Measurements from ENCODE around the gene HORMAD1. TPM values are rescaled to one million over a fixed set of nuclear protein-coding genes. Genes with fewer than 3 reads are reported as not detected.

The HORMAD1 gene
- total RNA-seq, 2 donors from 2014 or later, result 16.5 TPM; not detected in 1

DNA sequence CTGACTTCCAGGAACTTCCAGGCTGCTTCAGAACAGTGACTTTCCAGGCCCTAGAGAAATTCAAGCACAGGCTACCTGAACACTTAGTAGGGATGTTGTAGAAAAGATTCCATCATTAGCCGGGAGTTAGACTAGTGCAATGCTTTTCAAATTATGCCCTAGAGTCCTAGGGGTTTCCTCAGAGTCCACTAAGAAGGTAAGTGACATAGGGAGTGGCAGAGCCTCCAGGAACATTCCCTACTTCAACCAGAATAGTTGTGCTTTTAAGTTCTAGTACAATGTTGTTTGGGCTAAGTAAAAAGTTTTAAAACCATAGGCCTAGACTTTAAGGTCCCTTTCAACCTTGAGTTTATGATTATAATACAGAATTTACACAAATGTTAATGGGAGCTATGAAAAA lies 14.6 kb downstream of the HORMAD1 start:
- H3K4me3 ChIP-seq, result no peak overlapping the region
- H3K27ac ChIP-seq, result no peak overlapping the region
- no peak for DNase-seq (ENCODE audit: low spot score)
- TF ChIP-seq POLR2AphosphoS5 (IDR thresholded peaks at IDR 0.05) (no peak), POLR2A (IDR thresholded peaks at IDR 0.05) (no peak)
- TF ChIP-seq, protein P1, sequence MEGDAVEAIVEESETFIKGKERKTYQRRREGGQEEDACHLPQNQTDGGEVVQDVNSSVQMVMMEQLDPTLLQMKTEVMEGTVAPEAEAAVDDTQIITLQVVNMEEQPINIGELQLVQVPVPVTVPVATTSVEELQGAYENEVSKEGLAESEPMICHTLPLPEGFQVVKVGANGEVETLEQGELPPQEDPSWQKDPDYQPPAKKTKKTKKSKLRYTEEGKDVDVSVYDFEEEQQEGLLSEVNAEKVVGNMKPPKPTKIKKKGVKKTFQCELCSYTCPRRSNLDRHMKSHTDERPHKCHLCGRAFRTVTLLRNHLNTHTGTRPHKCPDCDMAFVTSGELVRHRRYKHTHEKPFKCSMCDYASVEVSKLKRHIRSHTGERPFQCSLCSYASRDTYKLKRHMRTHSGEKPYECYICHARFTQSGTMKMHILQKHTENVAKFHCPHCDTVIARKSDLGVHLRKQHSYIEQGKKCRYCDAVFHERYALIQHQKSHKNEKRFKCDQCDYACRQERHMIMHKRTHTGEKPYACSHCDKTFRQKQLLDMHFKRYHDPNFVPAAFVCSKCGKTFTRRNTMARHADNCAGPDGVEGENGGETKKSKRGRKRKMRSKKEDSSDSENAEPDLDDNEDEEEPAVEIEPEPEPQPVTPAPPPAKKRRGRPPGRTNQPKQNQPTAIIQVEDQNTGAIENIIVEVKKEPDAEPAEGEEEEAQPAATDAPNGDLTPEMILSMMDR (IDR thresholded peaks at IDR 0.05), result no peak
- H3K27me3 ChIP-seq (replicated peaks; ENCODE audit: insufficient read depth), result no peaks in the 10 kb centered on the region
- no peaks in the 10 kb centered on the region for H3K4me1 ChIP-seq (replicated peaks)
- no peaks in the 10 kb centered on the region for H3K9me3 ChIP-seq
- intact Hi-C loops (cut with DNase I), result no loop called here
- H3K36me3 ChIP-seq, result no peaks in the 10 kb centered on the region
- 84% methylated on average over 1 of the region's 1 CpG for WGBS

DNA sequence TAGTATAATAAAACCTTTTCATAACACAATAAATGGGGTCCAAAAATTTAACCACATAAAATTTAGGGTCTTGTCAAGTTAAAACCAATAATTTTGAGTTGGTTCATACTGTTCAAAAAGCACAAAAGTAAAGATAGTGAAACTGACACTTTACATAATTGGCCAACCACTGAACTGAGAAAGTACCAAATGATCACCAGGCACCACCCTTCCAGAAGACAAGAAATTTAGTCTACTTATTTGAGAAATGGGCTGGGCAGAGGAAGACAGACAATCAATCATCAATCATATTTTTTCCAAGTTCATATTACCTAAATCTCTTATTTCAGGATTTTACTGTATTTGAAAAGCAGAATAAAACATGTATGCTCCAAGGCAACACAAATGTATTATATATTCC lies 17.3 kb downstream of the HORMAD1 start:
- H3K36me3 ChIP-seq, result no peaks in the 10 kb centered on the region
- no peaks in the 10 kb centered on the region for H3K27me3 ChIP-seq (replicated peaks; ENCODE audit: insufficient read depth)
- intact Hi-C loops (cut with DNase I), result no loop called here
- TF ChIP-seq, protein P1 (IDR thresholded peaks at IDR 0.05), result no peak
- no peak for TF ChIP-seq POLR2A (IDR thresholded peaks at IDR 0.05)
- TF ChIP-seq POLR2AphosphoS5 (IDR thresholded peaks at IDR 0.05), result no peak
- DNase-seq (ENCODE audit: low spot score), result no peak
- H3K27ac ChIP-seq, result no peak overlapping the region
- no peaks in the 10 kb centered on the region for H3K4me1 ChIP-seq (replicated peaks)
- H3K9me3 ChIP-seq, result no peaks in the 10 kb centered on the region
- no peak overlapping the region for H3K4me3 ChIP-seq

DNA sequence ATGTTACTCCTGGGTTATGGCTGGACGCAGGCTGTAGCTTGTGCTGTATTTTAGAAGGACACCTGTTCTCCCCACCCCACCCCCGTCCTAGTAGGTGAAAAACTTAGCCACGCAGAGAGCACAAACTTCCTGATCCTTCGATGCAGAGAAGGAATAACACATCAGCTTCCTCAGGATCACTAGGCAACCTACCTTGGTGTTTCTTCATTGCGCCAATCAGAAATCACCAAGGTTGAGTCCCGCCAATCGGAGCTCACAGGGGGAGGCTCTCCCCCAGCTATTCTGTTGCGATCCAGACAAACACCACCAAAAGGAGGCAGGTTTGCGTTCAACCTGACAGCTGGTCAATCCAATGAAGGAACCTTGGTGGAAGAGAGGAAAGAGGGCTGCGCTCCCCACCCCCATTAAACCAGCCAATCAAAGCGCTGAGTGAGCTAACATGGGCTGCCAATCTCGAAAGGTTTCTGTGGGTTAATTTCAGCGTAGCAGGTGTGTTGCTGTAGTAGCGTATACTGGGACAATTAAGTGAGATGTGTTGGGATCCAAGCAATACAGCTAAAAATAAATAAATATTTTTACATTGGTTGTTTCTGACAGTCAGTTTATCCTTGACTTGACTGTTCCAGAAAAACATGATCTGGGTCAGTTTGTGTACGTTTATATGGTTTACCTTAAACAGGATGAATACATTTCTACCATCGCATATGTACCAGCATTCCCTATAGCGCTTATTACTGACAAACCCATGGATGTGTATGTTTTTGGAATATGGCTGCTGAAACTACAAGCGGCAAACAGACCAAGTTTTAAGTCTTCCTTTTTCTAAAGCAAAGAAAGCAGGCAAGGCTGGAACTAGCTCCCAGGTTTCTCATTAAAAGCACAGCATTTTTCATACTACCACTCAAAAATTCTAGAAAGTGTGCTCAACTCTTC lies 23.4 kb downstream of the HORMAD1 start, which contains the start of gene GOLPH3L:
Gene GOLPH3L (minus strand): TSS at position 160 of the 933 bp plus-strand sequence. CDS start 2,316 bp downstream, outside the sequence.
- intact Hi-C loops (cut with DNase I), result no loop called here
- no peaks in the 10 kb centered on the region for H3K9me3 ChIP-seq

DNA sequence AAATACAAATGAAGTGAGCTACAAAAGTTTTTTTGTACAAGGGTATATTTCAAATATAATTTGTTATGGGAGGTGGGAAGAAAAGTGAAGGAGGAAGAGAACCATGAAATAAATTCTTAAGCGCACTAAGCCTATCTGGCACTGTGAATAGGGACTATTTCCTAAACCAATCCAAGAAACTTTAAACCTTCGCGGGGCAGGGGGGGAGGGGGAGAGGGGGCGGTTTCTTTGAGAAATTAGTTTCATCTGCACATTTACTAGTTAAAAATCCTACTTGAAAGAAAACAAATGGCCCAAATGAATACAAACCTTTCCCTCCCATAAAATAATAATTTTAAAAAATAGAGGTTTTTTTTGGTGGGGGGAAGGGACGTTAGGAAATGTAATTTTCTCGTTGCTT lies 24.1 kb downstream of the HORMAD1 start:
- Histone ChIP-seq H3K27ac (peak overlapping the region; percentile 75 to 81), H3K36me3 (no peaks in the 10 kb centered on the region), H3K9me3 (no peaks in the 10 kb centered on the region), H3K4me1 (replicated peaks) (no peaks in the 10 kb centered on the region), H3K4me3 (peak overlapping the region; percentile 38 to 58), H3K27me3 (replicated peaks; ENCODE audit: insufficient read depth) (no peaks in the 10 kb centered on the region)
- intact Hi-C loops (cut with DNase I), result no loop called here
- no peak for DNase-seq (ENCODE audit: low spot score)
- WGBS, result under 1% methylated on average over 6 of the region's 6 CpGs
- TF ChIP-seq POLR2A (IDR thresholded peaks at IDR 0.05) (no peak), POLR2AphosphoS5 (IDR thresholded peaks at IDR 0.05) (no peak)
- TF ChIP-seq, protein P1 (IDR thresholded peaks at IDR 0.05), result no peak

More for the DNA sequence above, 23.4 kb downstream of the HORMAD1 start, which contains the start of gene GOLPH3L:
- Histone ChIP-seq H3K4me3 (peak within 1 kb of the TSS; percentile 38 to 58), H3K4me1 (replicated peaks) (no peaks in the 10 kb centered on the region), H3K27me3 (replicated peaks; ENCODE audit: insufficient read depth) (no peaks in the 10 kb centered on the region), H3K36me3 (no peaks in the 10 kb centered on the region), H3K27ac (peak within 1 kb of the TSS; percentile 75 to 81)
- TF ChIP-seq, protein P1 (IDR thresholded peaks at IDR 0.05), result peak in 2 of 4 experiments; percentile 31 to 50
- TF ChIP-seq POLR2A (IDR thresholded peaks at IDR 0.05) (peak; percentile 73), POLR2AphosphoS5 (IDR thresholded peaks at IDR 0.05) (peak; percentile 99)
- WGBS, result 3% methylated on average over 18 of the region's 18 CpGs
- peak; percentile 98 for DNase-seq (ENCODE audit: low spot score)
